Muscle layer of duodenum (tissue), 2 donors: ENCODE data around the gene OGA.
"Not testable (repeated sequence)": the region's sequence is repeated elsewhere in the genome, so short reads cannot be mapped to it uniquely, and the experiment has no call there.

ENCODE experiments used
- H3K27ac ChIP-seq: one replicate; pipeline ENCODE4 v1.7.0; 2013; ENCODE audit warnings: mild to moderate bottlenecking, low read length
- H3K27me3 ChIP-seq: one replicate; pipeline ENCODE4 v1.7.0; 2013; ENCODE audit warnings: low read depth, mild to moderate bottlenecking, control low read depth, low read length
- H3K36me3 ChIP-seq, 2 donors: one replicate each; pipeline ENCODE4 v1.7.0; 2013; ENCODE audit warnings: low read length in 2 of 2, control low read depth in 1 of 2, mild to moderate bottlenecking in 1 of 2; ENCODE audit not compliant: insufficient read depth in 2 of 2, control insufficient read depth in 1 of 2
- H3K4me1 ChIP-seq, 2 donors: one replicate each; pipeline ENCODE4 v1.7.0; 2013; ENCODE audit warnings: low read length in 2 of 2, mild to moderate bottlenecking in 2 of 2, control low read depth in 1 of 2, moderate library complexity in 1 of 2; ENCODE audit not compliant: insufficient read depth in 2 of 2, control insufficient read depth in 1 of 2
- H3K4me3 ChIP-seq, 2 donors: one replicate each; pipeline ENCODE4 v1.7.0; 2013; ENCODE audit warnings: low read length in 2 of 2, low read depth in 1 of 2, mild to moderate bottlenecking in 1 of 2
- H3K9me3 ChIP-seq, 2 donors: one replicate each; pipeline ENCODE4 v1.7.0; 2013; ENCODE audit warnings: low read length in 2 of 2, control low read depth in 1 of 2, mild to moderate bottlenecking in 1 of 2; ENCODE audit not compliant: control insufficient read depth in 1 of 2
- donor health status: healthy.

Gene OGA

DNA sequence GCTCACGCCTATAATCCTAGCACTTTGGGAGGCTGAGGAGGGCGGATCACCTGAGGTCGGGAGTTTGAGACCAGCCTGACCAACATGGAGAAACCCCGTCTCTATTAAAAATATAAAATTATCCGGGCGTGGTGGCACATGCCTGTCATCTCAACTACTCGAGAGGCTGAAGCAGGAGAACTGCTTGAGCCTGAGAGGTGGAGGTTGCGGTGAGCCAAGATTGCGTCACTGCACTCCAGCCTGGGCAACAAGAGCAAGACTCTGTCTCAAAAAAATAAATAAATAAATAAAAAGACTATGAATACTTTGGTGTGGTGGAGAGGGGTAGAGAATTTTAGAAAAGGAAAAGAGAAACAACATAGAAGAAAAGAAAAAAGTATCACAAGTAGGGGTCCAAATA is 29.0 kb downstream of the OGA start:
- H3K27me3 ChIP-seq, H3K4me3 ChIP-seq, H3K9me3 ChIP-seq, H3K27ac ChIP-seq, H3K4me1 ChIP-seq: not testable (repeated sequence)
- H3K36me3 ChIP-seq, result peaks cover 55 to 73% of the 10 kb centered on the region in 2 donors

DNA sequence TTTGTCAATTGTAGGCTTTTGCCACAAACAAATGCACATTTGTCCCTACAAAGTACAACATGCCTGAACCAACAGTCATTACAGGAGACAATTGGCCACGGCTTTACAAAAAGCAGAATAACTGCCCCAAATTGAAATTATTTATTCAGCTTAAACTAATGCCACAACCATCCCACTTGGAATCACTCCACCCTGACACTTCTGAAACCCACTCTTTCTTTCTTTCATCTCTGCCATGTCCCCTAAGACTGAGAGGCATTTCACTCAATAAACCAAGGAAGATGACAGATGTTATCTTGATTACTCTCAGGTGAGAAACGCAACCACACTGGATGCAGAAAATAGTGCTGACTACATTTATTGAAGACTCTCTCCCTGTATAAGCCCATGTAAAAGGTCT is 32.4 kb downstream of the OGA start:
- Histone ChIP-seq H3K4me3 (no peak overlapping the region), H3K9me3 (no peaks in the 10 kb centered on the region), H3K27ac (no peak overlapping the region), H3K4me1 (peaks cover 4 to 25% of the 10 kb centered on the region in 2 donors), H3K27me3 (no peaks in the 10 kb centered on the region), H3K36me3 (peaks cover 28 to 47% of the 10 kb centered on the region in 2 donors)

DNA sequence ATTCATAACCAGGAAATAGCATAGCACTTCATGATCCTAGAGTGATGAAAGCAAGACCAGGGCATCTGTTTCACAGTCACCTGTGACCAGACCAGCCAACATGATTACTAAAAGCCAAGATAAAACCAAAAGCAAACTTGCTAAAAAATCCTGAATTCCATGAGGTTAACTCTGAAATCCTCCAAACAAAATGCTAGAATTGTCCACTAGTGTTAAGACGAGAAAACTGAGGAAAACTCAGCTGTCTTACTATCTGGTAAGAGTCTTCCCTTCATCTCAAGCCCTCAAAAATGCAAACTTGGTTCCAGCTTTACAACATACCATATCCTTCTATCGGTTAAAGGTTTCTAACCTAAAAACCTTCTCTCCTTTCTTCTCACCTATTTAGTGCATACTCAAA is 33.7 kb downstream of the OGA start:
- peaks cover 27 to 37% of the 10 kb centered on the region in 2 donors for H3K36me3 ChIP-seq

DNA sequence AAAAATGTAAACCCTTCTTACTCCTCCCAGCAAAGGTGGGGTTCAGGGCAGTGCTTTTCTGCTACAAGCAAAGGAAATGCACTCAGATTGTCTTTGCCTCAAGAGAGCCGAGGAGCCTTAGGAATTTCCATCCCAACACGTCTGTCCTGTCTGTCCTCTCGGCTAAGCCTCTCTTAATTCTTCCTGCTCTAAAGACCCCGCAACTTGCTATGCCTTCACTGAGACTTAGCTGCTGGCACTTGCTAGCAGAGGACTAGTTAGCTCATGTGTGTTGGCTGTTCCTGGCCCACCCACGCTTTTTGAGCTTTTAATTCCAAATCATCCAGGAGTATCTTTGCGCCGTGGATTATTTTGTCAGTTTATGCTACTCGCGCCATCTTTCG is 34.5 kb downstream of the OGA start:
- Histone ChIP-seq H3K27me3 (peaks cover 6% of the 10 kb centered on the region), H3K27ac (peak overlapping the region; percentile 24), H3K4me3 (peak overlapping the region; percentile 70 to 86), H3K36me3 (peaks cover 27 to 36% of the 10 kb centered on the region in 2 donors), H3K4me1 (peaks cover 8 to 45% of the 10 kb centered on the region in 2 donors), H3K9me3 (no peaks in the 10 kb centered on the region)

More for the DNA sequence above, 33.7 kb downstream of the OGA start:
- peaks cover 8 to 36% of the 10 kb centered on the region in 2 donors for H3K4me1 ChIP-seq
- H3K9me3 ChIP-seq, result no peaks in the 10 kb centered on the region
- no peak overlapping the region for H3K4me3 ChIP-seq
- H3K27me3 ChIP-seq, result no peaks in the 10 kb centered on the region
- H3K27ac ChIP-seq, result no peak overlapping the region

DNA sequence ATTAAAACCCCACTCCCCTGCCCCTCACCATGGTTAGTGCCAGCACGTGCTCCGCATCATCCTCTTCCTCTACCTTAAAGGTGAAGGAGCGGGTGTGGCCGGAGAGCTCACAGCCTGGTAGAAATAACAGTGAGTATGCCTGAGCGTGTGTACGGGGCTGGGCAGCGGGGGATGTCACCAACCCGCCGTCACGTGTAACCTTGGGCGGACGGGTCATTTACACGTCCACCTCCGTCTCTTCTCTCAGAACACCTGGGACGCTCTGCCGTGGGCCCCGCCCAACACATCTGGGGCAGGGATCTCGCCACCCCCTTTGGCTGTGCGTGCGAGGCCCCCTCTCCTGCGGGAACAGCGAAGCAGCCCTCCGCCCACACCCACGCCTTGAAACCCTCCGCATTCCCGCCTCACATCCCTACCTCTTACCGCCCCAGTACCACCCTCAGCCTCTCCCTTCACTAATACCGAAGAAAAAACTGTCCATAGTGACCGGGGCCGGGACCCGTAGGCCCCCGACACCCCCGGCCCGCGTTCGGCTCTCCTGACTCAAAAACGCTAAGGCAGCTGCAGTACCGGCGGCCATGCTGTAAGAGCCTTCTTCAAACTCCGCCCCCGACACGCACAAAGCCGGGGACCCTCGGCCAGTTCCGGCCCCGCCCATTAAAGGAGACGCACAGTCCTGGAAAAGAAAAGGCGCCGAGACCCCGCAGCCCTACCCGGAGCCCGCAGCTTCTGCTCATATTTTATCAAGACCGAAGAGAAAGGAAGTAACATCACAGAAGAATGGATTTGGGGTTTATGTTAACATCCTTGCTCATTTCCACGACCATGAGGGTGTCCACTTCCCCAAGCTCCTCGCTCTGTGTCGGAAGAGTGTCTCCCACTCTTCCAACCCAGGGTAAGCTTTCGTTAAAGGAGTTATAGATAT is 35.2 kb downstream of the OGA start, which contains the start of gene NPM3:
NPM3 (minus strand) TSS at position 636 of the 925 bp plus-strand sequence; CDS start at position 580, 56 bp downstream.
- H3K4me3 ChIP-seq, result peak within 1 kb of the TSS; percentile 70 to 86
- H3K4me1 ChIP-seq, result peaks cover 8 to 47% of the 10 kb centered on the region in 2 donors
- H3K36me3 ChIP-seq, result peaks cover 27 to 33% of the 10 kb centered on the region in 2 donors
- peak within 1 kb of the TSS; percentile 24 for H3K27ac ChIP-seq
- H3K9me3 ChIP-seq, result no peaks in the 10 kb centered on the region
- H3K27me3 ChIP-seq, result peaks cover 12% of the 10 kb centered on the region

DNA sequence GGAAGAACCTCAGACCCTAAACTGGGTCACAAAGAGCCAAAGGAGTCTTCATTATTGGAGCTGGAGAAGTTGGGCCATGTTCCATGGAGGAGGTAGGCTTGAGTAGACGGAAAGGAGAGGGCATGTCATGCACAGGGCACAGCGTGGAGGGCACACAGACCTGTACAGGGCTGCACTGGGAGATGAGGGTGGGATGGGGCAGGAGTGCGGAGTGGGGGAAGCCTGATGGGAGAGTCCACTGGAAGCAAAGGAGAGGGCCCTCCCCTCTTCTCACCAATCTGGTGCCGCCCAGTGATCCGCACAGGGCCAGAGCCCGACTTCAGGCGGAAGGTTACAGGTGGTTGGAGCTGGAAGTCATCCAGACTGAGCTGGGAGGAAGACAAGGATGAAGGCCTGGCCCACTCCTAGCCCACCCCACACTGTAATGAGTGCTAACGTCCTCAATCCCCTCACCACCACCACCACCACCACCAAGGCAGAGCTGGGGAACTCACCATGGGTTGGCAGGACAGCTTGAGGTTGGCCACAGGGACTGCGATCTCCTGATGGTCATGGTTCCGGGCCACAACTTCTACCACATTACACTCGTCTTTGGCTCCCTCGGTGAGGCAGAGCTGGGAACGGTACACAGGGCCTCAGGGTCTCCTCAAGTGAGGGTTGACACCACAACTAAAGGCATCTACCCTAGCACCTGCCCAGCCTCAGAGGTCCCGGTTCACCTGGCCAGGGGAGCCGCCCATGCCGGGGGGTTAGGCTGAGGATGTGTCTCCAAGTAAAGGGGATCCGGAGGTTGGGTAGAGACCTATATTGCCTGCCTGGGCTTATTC is 36.0 kb downstream of the OGA start:
- Histone ChIP-seq H3K27me3 (peaks cover 20% of the 10 kb centered on the region), H3K9me3 (no peaks in the 10 kb centered on the region), H3K4me1 (peaks cover 8 to 47% of the 10 kb centered on the region in 2 donors), H3K27ac (no peak overlapping the region), H3K4me3 (peak overlapping the region; percentile 70 to 86), H3K36me3 (peaks cover 23 to 28% of the 10 kb centered on the region in 2 donors)

DNA sequence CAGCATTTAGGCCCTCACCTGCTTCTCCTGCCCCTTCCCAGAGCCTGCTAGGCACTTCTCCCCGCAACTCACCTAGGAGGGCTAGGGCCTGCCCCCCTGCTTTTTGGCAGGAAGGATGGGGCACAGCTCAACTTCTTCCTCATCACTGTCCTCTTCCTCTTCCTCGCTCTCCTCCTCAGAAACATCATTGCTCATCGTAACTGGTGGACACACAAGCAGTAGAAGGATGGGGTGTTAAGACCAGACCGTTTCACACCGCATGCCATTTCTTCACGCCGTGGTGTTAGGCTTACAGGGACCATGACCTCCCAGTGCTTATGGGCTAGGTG is 36.6 kb downstream of the OGA start:
- Histone ChIP-seq H3K36me3 (peaks cover 21 to 24% of the 10 kb centered on the region in 2 donors), H3K9me3 (no peaks in the 10 kb centered on the region), H3K27ac (no peak overlapping the region), H3K4me1 (peaks cover 8 to 47% of the 10 kb centered on the region in 2 donors), H3K27me3 (peaks cover 25% of the 10 kb centered on the region), H3K4me3 (no peak overlapping the region)

DNA sequence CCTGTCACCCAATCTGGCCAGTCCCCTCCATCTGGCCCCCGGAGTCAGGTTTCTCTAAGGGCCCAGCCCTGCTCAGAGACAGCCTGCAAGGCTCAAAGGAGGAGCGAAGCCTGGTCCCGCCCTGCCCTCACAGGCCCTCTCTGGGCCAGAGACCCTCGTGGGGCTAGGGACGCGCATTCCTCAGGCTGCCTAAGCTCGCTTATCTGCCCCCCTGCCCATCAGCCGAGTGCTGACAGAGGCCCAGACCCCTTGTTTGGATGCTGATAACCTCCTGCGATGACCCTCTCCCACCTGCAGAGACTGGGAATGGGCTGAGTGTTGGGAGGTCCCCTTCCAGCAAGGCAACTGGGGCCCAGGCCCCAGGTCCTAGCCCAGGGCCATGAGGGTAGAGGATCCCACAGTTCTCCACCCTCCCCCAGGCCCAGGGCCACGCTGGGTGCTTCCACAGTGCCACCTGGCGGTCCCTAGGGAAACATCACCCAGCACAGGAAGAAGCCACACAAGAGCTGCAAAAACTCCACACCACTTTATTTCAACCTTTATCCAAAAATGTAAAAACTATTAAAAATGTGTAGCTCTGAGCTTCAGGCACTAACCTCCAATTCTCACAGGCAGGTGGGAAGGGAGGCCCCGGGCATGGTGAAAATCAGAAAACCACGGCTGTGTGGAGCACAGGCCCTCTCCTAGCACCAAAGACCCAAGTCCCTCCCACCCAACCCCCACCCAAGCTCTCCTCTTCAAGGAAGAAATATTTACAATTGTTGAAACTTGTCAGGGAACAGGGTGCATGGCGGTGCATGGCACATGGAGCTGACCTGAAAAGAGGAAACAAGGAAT is 37.2 kb downstream of the OGA start:
- Histone ChIP-seq H3K4me1 (peaks cover 8 to 47% of the 10 kb centered on the region in 2 donors), H3K27ac (no peak overlapping the region), H3K4me3 (no peak overlapping the region), H3K36me3 (peaks cover 17 to 21% of the 10 kb centered on the region in 2 donors), H3K9me3 (no peaks in the 10 kb centered on the region), H3K27me3 (peaks cover 29% of the 10 kb centered on the region)

DNA sequence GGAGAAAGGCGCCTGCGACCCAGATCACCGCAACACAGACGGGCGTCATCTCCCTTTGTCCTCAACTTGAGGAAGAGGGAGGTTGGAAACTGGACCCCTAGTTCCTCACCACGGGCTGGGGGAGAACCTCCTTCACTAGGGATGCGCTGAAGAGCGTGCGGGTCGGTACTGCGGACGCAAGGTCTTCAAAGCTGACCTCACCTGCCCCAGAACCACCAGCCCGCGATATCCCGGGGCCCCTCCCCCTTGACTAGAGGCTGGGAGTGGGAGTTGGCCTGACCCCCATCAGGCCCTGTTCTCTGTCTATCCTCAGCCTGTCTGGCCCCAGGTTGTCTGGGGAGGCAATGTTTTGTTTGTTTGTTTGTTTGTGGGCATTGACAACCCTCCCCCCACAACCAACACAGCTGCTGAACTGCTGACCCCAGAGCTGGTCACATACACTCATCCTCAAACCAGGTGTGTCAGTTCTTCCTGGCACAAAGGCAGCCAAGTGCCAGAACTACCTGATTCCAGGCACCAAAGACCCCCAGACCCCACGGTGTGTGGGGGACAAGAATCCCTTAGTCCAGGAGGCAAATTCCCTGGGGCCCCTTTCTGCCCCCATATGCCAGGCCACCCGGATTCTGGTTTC is 37.9 kb downstream of the OGA start:
- Histone ChIP-seq H3K4me3 (peak overlapping the region; percentile 46 to 54), H3K4me1 (peaks cover 8 to 50% of the 10 kb centered on the region in 2 donors), H3K27me3 (peaks cover 31% of the 10 kb centered on the region), H3K9me3 (no peaks in the 10 kb centered on the region), H3K36me3 (peaks cover 11 to 14% of the 10 kb centered on the region in 2 donors), H3K27ac (no peak overlapping the region)

DNA sequence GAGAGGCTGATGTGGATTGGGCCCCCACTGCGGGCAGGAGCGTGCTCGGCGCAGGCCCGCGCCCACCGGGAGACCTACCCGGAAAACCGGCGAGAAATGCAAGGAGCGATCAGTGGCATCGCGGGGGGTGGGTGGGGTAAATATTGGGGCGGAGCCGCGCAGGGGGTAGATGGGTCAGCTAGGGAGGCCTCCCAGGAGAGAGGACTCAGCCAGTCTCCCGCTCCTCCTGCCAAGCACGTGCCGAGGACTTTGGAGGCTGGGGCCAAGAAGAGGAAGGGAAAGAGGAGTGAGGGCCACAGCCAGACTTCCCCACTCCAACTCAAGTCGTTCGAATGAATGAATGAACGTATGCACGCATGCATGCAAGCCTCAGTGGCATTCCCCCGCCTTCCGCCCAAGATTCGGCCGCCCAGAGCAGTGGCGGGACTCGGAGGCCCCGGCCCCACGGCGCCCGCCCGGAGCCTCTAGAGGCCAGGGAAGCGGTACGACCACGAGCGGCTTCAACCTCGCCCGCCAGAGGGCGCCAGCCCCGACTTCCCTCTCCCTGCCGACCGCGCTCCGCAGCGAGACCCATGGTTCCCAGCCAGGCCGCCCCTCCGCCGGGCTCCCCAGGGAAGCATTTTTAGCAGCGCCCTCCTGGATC is 38.6 kb downstream of the OGA start:
- no peak overlapping the region for H3K27ac ChIP-seq
- H3K9me3 ChIP-seq, result no peaks in the 10 kb centered on the region
- peaks cover 8 to 56% of the 10 kb centered on the region in 2 donors for H3K4me1 ChIP-seq
- peak overlapping the region; percentile 46 to 54 for H3K4me3 ChIP-seq
- H3K27me3 ChIP-seq, result peaks cover 37% of the 10 kb centered on the region
- H3K36me3 ChIP-seq, result peaks cover 5 to 7% of the 10 kb centered on the region in 2 donors
